HG03354 (cell line): ENCODE measurements around the gene PAIP2.
"Not testable (repeated sequence)": the region's sequence is repeated elsewhere in the genome, so short reads cannot be mapped to it uniquely, and the experiment has no call there.

Source experiments
- ATAC-seq: cut with Tn5 transposase; IDR thresholded peaks from one replicate; pipeline ENCODE4 v1.9.1; 2021; ENCODE audit warnings: mild to moderate bottlenecking; ENCODE audit not compliant: unreplicated experiment, poor library complexity, severe bottlenecking

Gene PAIP2

DNA sequence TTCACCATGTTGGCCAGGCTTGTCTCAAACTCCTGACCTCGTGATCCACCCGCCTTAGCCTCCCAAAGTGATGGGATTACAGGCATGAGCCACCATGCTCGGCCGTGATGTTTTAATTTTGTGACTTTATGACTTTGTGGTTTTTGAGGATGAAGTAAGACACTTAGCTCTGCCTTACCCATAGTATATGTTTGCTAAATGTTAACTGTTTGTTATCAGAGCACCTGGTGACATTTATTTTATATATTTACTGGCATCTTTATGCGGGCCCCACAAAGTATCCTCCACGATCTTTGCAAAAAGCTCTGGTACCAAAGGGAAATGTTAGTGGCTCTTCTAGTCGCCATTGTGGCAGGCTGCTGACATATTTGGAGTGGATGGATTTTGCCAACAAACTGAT is 34.7 kb downstream of the PAIP2 start:
- ATAC-seq: no peak

DNA sequence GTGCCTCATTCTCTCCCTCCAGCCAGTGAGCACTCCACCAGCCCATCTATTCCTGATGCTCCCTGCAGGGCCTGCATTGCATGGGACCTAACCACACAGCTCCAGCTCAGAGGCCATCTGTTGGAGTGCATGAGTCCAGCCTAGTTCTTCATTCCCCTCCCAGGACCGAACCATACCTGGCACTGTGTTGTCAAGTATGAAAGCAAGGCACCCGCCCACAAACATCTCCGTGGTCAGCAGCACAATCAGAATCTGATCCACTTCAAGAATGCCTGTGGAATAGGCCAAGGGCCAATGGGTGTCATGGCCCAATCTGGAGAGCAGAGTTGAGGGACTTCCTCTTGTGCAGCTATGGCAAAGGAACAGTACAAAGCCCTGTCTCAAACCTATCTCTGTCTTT is 35.6 kb downstream of the PAIP2 start:
- no peak for ATAC-seq

DNA sequence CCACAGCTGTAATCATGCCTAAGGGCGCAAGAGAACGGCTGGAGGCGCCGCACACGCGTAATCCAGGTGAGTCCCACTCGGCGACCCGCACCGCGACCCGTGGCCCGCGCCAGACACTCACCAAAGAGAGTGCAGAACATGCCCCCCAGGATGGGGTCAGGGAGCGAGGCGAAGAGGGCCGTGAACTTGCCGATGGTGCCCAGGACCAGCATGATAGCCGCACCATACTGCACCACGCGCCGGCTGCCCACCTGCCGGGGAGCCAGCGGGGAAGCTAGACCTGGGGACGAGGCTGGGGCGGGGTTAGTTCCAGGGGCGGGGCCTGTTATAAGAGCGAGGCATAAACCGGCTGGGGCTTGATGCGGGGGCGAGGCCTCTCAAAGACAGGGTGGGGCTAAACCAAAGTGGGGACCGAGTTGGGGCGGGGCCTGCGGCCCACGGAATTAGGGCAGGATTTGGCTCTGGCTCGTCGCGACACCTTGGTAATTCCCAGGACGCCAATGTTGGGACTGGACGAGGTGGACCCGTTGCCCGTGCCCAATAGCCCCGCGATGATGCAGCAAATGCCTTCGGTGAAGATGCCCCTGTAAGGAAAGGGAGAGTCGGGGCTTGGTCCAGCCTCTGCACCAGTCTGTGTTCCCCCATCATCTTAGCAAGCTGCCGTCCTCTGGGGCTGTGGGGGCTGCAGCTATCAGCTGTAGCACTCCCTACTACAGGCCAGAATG is 36.6 kb downstream of the PAIP2 start:
- no peak for ATAC-seq

DNA sequence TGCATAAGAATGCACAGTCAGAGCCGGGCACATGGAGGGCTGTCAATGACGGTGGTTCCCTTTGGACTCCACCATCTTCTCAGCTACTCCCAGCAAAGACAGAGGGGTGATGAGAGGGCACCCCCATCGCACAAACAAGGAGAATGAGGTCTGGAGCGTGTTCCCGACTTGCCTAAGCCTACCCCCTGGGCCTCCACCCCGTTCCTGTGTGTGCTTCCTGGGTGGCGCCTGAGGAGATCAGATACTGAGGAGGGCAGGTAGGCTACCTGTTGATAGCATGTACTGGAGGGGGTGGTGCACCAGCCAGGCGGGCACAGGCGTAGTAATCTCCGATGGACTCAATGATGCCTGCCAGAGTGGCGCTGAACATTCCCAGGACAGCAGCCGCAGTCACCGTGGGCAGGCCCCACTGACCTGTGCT is 37.3 kb downstream of the PAIP2 start:
- no peak for ATAC-seq

DNA sequence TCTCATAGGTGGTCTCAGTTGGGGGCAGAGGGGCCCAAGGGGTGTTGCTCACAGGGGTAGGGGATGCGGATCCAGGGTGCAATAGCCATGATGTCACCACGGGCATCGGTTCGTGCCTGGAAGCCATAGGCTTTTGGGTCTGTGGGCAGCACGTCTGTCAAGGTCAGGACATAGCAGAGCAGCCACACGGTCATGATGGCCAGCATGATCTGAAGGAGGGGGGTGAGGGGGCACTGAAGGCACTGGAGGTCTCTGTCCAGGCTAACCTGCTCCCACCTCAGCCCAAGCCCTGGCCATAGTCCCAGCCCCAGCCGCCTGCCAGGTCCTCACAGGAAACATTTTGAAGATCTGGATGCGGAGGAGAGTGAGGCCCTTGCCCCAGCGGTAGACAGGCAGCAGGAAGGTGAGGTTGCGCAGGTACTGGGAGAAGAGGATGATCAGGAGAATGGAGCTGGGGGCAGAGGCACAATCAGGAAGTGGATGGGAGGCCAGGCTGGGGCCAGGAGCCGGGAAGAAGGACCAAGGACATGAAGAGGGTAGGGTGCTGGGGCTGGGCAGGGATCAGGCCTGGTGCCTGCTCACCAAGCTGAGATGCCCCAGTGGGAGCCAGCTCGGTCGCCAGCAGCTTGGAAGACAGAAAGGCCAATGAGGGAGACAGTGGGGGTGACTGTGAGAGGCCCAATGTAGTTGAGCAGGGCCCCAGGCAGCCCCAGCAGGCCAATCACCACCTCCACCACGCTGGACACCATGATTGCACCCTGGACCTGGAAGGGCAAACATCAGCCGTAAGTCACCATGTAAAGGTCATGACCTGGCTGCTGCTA is 38.2 kb downstream of the PAIP2 start:
- ATAC-seq: no peak

DNA sequence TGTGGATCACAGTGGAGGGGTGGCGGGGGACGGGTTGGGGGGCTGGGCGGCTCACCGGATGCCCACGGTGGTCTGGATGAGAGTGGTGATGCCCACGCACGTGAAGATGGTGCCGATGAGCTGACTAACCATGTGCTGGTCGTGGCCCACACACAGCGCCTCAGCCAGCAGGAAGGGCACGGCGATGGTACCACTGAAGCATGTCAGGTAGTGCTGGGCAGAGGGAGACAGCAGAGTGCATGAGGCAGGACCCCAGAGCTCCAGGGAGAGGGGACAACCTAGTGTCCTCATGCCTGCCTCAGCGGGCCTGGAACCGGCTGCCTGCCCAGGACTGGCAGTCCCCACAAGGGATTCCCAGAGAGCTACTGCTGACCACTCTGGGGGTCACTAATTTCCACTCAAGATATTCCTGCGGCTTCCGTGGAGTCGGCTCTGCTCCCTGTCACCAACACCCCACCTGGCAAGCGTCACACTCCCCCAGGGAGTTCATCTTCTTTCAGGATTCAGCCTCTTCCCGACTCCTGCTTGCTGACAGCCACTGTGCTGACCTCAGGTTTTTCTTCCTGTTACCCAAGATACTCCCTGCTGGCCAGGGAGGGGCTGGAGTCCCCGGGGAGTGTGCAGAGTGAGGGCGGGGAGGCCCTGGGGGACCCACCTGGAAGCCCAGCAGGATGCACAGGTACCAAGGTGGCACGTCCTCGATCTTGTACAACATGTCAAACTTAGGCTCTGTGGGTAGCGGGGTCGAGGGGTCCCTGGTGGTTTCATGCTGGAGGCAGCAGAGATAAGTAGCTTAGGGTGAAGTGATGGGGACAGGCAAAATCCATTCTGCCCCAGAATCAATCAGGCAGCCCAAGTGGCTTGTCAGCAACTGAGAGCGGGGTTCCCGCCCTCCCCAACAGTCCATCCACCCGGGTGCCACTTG is 40.4 kb downstream of the PAIP2 start:
- ATAC-seq: no peak

DNA sequence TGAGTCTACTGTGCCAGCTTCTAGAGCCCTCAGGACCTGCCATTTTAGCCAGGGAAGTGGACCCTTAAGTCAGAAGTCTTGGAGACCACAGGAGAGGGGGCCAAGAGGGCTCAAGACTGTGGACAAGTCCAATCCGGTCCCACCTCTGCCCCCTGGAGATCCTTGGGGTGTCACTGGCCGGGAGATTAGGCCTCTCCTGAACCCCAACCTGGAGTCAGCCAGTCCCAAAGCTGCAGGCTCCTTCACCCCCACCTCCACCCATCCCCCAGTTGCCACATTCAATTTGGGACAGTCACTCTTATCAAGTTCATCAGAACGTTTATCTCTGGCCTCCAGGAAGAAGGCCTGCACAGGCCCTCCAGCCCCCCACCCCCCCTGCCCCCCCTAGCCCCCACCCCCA is 41.2 kb downstream of the PAIP2 start:
- no peak for ATAC-seq

DNA sequence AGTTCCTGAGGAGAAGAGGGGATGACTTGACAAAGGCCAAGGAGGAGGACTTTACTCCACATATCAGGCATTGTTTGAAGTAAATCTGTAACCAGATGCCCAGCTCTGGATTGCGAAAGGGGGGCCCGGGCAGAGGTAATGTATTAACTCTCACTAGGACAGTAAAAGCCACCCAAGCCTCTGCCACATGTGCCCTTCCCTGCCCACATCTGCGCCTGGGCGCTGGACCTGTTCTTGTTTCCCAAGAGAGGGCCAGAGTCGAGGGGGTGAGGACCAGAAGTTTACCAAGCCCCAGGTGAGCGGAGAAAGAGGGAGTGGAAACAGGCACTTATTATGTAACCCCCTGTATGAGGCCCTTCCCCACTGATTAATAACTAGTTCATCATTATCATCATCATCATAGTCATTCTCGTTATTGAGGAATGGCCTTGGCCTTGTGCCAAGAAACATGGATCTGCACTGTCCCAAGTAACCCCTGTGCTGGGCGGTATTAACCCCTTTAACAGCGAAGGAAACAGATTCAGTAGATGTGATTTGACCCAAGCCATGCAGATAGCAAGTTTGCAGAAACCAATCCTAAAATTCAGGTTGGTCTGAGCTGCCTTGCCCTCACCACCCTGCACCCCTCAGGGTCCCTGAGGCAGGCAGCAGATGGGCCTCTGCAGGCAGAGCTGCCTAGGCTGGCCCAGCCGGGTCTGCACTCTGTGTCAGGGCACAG is 41.8 kb downstream of the PAIP2 start, which contains the start of gene SLC23A1:
TSS of gene SLC23A1 (minus strand) at position 23 of the 718 bp plus-strand sequence. CDS start 44 bp downstream, outside the sequence.
- ATAC-seq: no peak

DNA sequence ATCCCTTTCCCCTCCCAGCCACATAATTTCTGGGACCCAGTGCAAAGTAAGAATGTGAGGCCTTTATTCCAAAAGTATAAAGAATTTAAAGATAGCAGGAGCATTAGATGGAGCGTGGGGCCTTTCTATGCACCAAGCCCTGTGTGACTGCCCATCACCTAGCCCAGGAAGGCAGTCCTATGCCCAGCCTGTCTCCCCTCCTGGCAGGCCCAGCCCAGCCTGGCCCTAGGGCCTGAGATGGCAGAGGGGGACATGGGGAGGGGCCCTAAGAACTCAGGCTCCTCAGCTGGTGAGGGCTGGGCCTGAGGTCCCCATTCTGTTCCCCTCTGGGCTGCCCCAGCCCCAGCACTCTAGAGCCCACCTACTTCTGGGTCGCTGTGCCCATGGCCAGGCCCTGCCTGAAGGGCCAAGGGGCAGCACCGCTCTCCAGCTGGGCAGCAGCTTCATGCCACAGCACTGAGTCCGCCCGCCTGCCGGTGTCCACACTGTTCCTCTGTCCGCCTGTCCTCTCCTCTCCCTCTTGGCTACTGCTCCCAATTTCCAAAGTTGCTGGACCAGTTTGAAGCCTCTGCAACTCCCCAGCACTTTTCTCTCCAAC is 42.4 kb downstream of the PAIP2 start:
- ATAC-seq: no peak

DNA sequence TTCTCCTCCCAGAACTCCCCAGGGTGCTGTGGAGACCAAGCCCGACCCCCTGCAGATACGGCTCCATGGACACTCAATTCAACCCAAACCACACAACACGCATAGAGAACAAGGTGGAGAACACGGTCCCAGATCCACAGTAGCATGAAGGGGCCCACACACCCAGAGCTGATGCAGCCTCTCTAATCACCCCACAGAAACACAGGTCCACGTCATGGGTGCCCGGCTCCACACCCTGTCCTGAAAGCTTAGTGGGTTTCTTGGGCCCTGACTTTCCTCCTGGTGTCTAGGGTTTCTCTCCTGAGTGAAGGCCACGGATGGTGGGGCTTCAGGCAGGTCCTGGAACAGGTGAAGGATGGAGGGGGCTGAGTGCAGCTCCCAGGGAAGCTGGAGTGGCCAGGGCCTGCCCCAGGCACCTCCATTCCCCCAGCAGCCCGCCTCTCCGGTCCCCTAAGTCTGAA is 43.0 kb downstream of the PAIP2 start:
- ATAC-seq: no peak

DNA sequence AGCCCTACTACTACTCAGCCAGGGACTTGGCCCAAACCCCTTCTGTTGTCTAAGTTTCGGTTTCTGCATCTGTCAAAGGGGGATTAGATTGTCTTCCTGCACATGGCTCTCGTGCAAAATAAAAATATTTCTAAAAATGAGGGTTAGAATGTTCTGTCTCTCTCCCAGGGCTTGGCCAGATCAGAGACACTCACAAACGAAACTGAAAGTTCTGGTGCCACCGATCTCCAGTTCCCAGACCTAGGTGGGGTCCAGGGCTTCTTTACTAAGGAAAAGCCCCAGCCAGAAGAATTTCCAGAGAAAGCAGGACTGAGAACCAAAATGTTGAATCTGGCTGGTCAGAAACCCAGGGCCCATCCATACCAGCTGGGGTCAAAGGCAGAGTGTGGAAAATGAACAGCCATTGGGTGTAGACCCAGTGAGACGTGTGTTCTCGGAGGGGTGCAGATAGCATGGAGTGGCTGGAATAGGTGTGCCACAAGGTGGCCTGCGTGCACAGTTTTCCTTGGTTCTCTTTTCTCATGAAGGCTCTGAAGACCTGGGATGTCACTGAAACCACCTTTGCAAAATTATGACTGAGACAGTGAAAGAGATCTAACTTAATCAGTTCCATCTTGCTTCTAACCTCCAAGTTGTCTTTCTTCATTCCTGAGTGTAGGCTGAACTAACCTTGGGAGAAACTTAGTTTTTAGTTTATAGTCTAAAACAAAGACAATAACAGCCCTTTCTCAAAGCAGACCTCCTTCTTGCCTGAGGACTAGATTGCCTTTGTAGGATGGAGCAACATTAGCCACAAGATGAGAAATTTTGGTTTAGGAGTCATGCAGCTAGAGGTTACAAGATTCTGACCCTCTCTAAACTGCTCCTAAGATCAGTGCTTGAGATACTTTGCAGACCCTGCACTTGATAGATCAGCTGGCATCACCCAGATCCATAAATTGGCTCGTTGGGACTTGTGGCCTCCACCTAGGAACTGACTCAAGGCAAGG is 43.7 kb downstream of the PAIP2 start:
- ATAC-seq: no peak

DNA sequence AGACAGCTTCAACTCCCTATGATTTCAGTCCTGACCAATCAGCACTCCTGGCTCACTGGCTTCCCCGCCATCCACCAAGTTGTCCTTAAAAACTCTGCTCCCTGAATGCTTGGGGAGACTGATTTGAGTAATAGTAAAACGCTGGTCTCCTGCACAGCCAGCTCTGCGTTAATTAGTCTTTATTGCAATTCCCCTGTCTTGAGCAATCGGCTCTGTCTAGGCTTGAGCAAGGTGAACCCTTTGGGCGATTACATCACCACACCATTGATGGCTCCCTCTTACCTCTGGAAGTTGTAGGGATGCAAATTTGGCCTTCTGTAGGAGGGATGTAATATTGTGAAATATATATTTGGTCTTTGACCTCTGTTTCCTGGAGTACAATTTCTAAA is 44.4 kb downstream of the PAIP2 start:
- ATAC-seq: no peak

DNA sequence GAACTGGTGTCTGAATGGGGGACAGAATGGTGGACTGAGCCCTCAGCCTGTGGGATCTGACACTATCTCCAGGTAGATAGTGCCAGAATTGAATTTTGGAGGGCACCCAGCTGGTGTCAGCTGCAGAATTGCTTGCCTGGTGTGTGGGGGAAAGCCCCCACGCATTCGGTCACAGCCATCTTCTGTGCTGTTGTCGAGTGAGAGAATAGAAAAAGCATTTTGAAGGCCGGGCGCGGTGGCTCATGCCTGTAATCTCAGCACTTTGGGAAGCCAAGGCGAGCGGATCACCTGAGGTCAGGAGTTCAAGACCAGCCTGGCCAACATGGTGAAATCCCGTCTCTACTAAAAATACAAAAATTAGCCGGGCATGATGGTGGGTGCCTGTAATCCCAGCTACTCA is 45.3 kb downstream of the PAIP2 start:
- ATAC-seq: not testable (repeated sequence)

DNA sequence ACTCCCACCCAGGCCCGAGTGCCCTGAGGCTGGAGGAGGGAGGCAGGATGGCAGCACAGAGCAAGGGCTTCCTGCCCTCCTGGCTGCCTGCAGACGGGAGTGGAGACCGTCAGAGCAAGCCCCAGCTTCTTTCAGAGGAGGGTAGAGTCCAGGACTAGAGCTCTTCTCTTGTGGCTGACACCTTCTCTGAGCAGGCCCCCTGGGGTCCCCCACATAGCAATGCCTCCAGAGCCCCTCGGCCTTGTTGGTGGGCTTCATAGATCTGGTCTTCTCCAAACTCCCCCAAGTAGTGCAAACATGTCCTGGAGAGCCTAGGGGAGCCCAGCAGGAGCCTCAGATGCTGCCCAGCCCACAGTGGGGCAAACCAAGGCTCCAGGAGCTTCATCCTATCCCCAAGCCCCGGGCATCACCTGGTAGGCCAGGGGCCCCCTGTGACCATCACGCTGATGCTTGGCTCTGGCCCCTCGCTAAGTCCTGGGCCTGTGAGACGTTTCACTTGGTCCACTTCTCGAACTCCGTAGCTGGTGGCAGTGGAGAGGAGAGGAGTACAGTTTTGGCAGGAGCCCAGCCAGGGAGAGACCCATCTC is 46.0 kb downstream of the PAIP2 start:
- no peak for ATAC-seq

DNA sequence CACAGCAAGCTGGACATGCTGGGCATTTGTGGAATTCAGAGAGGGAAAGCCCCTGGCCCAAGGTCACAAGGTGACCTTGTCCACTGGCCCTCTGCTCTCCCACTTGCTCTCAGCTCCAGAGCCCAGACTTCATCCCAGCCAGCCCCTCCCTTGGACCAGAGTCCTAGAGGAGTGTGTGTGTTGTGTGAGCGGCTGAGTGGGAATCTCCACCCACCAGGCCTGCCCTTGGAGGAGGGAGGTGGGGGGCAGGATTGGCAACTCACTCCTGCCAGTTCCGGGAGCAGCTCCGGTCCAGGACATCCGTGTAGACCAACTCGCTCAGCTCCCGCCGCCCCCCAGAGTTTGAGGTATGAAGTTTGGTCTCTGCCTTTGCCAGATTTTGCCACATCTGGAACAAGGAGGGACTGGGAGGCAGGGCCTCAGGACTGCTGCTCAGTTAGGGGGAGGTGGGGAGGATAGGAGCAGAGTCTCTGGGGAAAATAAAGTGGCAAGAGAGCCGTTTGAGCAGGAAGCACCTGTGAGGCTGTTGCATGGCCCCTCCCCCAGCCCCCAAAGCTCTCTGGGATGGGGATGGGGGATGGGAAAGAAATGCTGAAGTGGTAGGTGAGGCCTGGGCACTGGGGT is 46.7 kb downstream of the PAIP2 start:
- ATAC-seq: no peak

DNA sequence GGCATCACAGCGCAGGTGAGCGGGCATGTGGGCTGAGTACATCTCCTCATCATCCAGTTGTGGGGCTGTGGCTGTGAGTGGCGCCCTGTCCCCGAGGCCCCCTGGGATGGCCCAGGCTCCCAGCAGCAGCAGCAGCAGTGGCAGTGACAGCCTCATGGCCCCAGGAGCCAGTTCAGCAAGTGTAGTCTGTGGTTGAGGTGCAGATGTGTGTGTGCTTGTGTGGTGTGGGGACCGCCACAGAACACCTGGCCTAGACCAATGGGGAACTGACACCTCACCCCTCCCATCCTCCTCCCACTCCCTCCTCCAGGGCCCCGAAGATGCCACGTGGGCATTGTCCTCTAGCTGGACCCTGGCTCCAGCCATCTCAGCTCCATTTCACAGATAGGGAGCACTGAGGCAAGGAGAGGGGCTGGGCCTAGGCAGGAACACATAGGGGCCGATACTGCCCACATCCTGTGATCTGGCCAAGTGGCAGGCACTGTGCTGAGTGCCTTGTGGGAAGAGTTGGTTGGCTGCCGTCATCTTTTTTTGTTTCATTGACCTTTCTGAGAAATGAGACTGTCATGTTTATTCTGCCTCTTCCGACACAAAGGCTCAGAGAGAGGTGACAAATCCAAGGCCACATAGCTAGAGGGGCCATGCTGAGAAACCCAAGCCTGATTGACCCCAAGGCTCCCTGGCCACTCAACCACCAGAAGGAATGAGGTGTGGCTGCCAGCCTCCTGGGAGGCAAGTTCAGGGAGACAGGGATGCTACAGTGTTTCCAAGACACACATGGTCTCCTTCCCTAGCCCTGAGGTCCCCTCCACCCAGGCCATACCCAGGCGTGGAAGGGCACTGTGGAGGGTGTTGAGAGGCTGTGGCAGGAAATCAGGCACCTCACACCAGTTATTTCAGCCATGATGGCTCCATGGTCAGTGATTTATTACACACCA is 48.3 kb downstream of the PAIP2 start, which contains the start of gene MZB1:
TSS of gene MZB1 (minus strand) at position 213 of the 938 bp plus-strand sequence. CDS start at position 156, 57 bp downstream.
- peak; percentile 44 for ATAC-seq
